HG03039 (cell line): ENCODE results near the gene LFNG.
"Not testable (repeated sequence)": the region's sequence is repeated elsewhere in the genome, so short reads cannot be mapped to it uniquely, and the experiment has no call there.

Experiments used
- ATAC-seq: cut with Tn5 transposase; IDR thresholded peaks from one replicate; pipeline ENCODE4 v1.9.1; 2021; ENCODE audit warnings: mild to moderate bottlenecking, moderate library complexity; ENCODE audit not compliant: unreplicated experiment

Gene LFNG

GRCh38 chr7:2527505-2528467, 8.2 kb downstream of the LFNG start:
- no peak for ATAC-seq

GRCh38 chr7:2528481-2529095, 9.0 kb downstream of the LFNG start:
- no peak for ATAC-seq

GRCh38 chr7:2529161-2530070, 9.8 kb downstream of the LFNG start:
- ATAC-seq = no peak

GRCh38 chr7:2530071-2530987, 10.8 kb downstream of the LFNG start:
- ATAC-seq = no peak

- not testable (repeated sequence) for ATAC-seq
These were observed 11.6 kb downstream of the LFNG start for GRCh38 chr7:2530994-2531795.

- not testable (repeated sequence) for ATAC-seq
These were observed 12.2 kb downstream of the LFNG start for GRCh38 chr7:2531796-2532110.

GRCh38 chr7:2532199-2532772, 12.7 kb downstream of the LFNG start:
- not testable (repeated sequence) for ATAC-seq

- ATAC-seq = not testable (repeated sequence)
These were observed 13.2 kb downstream of the LFNG start for GRCh38 chr7:2532816-2533215.

GRCh38 chr7:2533566-2533965, 14.0 kb downstream of the LFNG start:
- ATAC-seq = not testable (repeated sequence)

GRCh38 chr7:2534214-2534613, 14.6 kb downstream of the LFNG start:
- ATAC-seq = not testable (repeated sequence)

- ATAC-seq = not testable (repeated sequence)
These were observed 16.5 kb downstream of the LFNG start for GRCh38 chr7:2535872-2536627.

GRCh38 chr7:2537981-2538851, 18.6 kb downstream of the LFNG start:
- ATAC-seq = no peak

- ATAC-seq = no peak
These were observed 19.7 kb downstream of the LFNG start for GRCh38 chr7:2539031-2539911.

- no peak for ATAC-seq
These were observed 20.6 kb downstream of the LFNG start for GRCh38 chr7:2540133-2540532.

- ATAC-seq = no peak
These were observed 21.1 kb downstream of the LFNG start for GRCh38 chr7:2540641-2541051.

GRCh38 chr7:2541291-2542010, 21.9 kb downstream of the LFNG start:
- no peak for ATAC-seq
